Activated naive CD4-positive, alpha-beta T cell treated with anti-CD3 and anti-CD28 coated beads, Interleukin-2, amount 50 U/mL, for 24 hours (primary cell): ENCODE data around the gene NFATC3.

Source experiments
- H3K27ac Mint-ChIP-seq: one replicate; pipeline ENCODE4 v1.8.0; 2021; ENCODE audit warnings: mild to moderate bottlenecking, mixed read lengths
- H3K27me3 Mint-ChIP-seq: one replicate; pipeline ENCODE4 v1.8.0; 2021; ENCODE audit warnings: mixed read lengths
- H3K36me3 Mint-ChIP-seq: one replicate; pipeline ENCODE4 v1.8.0; 2021; ENCODE audit warnings: mixed read lengths
- H3K4me1 Mint-ChIP-seq: one replicate; pipeline ENCODE4 v1.8.0; 2021; ENCODE audit warnings: mixed read lengths
- H3K4me3 Mint-ChIP-seq: one replicate; pipeline ENCODE4 v1.8.0; 2021; ENCODE audit warnings: mild to moderate bottlenecking, mixed read lengths
- H3K9me3 Mint-ChIP-seq: one replicate; pipeline ENCODE4 v1.8.0; 2021; ENCODE audit warnings: mixed read lengths

The NFATC3 gene

DNA sequence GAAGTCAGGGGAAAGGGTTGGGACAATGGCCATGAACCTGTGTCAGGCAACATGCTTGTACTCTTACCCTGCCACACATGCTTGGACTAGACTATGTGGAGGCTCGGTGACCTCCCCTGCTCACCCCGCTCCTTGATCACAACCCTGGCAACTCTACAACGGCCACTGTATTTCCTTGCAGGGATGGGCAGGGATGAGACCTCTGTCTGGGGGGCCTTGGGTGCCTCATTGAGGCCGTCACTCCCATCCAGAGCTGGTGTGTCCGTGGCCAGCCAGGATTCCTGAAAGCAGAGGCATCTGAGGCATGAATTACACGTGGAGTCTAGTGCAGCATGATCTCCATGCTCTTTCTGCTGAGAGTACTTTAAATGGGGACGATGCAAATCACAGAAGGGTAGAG lies 161.0 kb downstream of the NFATC3 start:
- Mint-ChIP-seq H3K36me3 (no peaks in the 10 kb centered on the region), H3K27me3 (no peaks in the 10 kb centered on the region), H3K4me1 (peaks cover 28% of the 10 kb centered on the region), H3K27ac (no peak overlapping the region), H3K9me3 (no peaks in the 10 kb centered on the region), H3K4me3 (peak overlapping the region; percentile 99)

DNA sequence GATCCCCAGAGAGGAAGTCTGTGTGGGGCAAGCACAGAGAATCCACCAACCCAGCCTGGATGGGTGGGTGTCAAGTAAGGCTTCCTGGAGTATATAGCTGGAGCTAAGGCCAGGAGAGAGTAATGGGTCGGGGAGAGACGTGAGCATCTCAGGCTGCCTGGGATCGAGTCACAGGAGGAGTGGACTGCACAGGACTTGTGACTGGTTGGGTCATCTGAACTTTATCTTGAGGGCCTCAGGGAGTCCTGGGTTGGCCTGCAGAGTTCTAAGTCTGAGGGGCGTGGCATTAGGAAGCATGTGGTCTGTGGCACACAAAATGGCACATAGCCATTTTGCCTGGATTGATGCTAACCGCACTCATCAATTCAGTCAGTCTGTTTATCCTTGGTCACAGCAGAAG lies 161.5 kb downstream of the NFATC3 start:
- Mint-ChIP-seq H3K36me3 (no peaks in the 10 kb centered on the region), H3K4me3 (no peak overlapping the region), H3K27ac (no peak overlapping the region), H3K27me3 (no peaks in the 10 kb centered on the region), H3K4me1 (peaks cover 28% of the 10 kb centered on the region), H3K9me3 (no peaks in the 10 kb centered on the region)

DNA sequence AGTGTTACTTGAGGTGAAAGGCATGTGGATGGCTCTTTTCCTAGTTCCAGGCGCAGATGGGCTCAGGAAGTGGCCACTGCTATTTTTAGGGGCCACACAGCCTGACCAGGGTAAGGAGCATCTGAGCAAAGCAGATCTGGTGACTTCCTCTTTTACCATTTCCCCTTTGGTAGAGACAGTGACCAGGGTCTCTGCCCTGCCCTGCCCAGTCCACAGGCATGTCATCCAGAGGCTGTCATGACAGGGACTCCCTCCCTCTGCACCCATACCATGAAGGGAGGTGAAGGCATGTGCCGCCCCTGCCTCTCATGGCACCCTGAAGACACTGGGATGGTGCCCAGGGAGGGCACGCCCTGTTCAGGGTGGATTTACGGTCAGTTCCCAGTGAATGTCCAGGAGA lies 162.2 kb downstream of the NFATC3 start:
- Mint-ChIP-seq H3K4me1 (peaks cover 28% of the 10 kb centered on the region), H3K27ac (peak overlapping the region; percentile 62), H3K4me3 (no peak overlapping the region), H3K27me3 (no peaks in the 10 kb centered on the region), H3K9me3 (no peaks in the 10 kb centered on the region), H3K36me3 (peaks cover 2% of the 10 kb centered on the region)

DNA sequence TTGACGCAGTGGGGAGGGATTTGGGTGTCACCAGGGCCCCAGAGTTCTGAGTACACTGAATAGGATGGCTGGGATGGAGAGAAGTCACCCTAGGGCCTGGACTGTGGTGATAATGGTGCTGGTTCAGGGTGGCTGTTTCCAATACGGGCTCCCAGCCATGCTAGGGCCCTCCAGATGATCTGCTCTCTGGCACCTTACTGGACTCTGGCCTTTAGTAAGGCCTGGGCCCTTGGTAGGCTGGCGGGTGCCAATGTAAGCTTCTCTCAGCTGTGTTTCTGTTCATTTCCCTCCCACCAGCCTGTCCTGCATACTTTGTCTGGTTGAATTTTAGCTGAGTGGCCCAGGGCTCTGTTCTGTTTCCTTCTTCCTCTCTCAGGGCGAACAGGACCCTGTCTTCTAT lies 162.8 kb downstream of the NFATC3 start:
- no peaks in the 10 kb centered on the region for H3K27me3 Mint-ChIP-seq
- H3K36me3 Mint-ChIP-seq = peaks cover 2% of the 10 kb centered on the region
- H3K4me3 Mint-ChIP-seq = no peak overlapping the region
- H3K27ac Mint-ChIP-seq = peak overlapping the region; percentile 68
- peaks cover 28% of the 10 kb centered on the region for H3K4me1 Mint-ChIP-seq
- no peaks in the 10 kb centered on the region for H3K9me3 Mint-ChIP-seq

DNA sequence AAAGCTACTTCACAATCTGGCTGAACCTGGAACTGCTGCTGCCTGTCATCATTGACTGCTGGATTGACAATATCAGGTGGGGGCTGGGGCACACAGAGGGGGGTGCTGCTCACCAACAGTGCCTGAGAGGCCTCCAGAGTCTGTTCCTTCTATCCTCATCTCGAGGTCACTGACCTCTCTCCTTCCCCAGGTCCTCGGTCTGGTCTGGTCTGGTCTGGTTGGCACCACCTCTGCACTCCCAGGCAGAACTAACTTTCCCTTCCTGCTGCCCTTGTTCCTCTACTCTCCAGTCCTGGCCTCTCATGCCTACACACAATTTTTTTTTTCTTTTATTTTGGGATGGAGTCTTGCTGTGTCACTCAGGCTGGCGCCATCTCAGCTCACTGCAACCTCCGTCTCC lies 164.2 kb downstream of the NFATC3 start:
- Mint-ChIP-seq H3K4me1 (peaks cover 24% of the 10 kb centered on the region), H3K36me3 (peaks cover 2% of the 10 kb centered on the region), H3K27ac (peak overlapping the region; percentile 46), H3K4me3 (no peak overlapping the region), H3K27me3 (no peaks in the 10 kb centered on the region), H3K9me3 (no peaks in the 10 kb centered on the region)

DNA sequence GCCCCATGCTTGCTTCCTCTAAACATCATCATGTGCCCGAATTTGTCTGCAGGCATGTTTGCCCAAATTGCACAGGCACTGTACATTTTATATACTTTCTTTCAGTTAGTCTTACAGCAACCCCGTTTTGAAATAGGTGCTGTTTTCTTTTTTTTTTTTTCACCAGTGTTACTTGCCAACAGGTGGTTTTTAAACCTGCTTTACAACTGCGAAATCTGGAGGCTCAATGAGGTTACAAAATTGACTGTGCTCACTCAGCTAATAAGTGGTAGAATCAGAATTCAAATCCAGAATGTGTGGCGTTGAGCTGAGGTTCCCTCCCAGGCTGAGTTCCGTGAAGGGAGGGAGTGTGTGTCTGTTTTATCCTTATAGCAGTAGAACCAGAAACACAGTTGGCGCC lies 165.8 kb downstream of the NFATC3 start:
- no peak overlapping the region for H3K27ac Mint-ChIP-seq
- H3K4me1 Mint-ChIP-seq = peaks cover 12% of the 10 kb centered on the region

DNA sequence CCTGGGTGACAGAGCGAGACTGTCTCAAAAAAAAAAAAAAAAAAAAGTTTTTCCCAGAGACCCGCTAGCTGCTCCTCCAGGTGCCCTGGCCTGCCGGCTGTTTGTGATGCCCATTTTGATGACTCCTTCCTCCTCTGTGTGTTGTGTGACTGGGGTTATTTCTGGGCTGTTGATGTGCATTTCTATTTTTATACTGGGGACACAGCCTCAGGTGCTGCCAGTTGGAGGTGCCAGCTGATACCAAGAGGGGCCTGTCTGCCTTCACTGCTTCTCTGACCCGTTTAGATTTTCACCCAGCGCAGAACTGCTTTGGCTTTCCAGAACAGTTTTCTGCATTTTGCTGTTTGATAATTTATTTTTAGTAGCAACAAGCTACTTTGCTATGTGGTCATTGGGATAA lies 166.7 kb downstream of the NFATC3 start:
- H3K4me3 Mint-ChIP-seq = no peak overlapping the region
- no peaks in the 10 kb centered on the region for H3K27me3 Mint-ChIP-seq
- peaks cover 2% of the 10 kb centered on the region for H3K36me3 Mint-ChIP-seq
- H3K27ac Mint-ChIP-seq = no peak overlapping the region
- H3K9me3 Mint-ChIP-seq = no peaks in the 10 kb centered on the region
- H3K4me1 Mint-ChIP-seq = peaks cover 3% of the 10 kb centered on the region

More for the DNA sequence above, 165.8 kb downstream of the NFATC3 start:
- Mint-ChIP-seq H3K9me3 (no peaks in the 10 kb centered on the region), H3K36me3 (peaks cover 2% of the 10 kb centered on the region), H3K27me3 (no peaks in the 10 kb centered on the region), H3K4me3 (no peak overlapping the region)

DNA sequence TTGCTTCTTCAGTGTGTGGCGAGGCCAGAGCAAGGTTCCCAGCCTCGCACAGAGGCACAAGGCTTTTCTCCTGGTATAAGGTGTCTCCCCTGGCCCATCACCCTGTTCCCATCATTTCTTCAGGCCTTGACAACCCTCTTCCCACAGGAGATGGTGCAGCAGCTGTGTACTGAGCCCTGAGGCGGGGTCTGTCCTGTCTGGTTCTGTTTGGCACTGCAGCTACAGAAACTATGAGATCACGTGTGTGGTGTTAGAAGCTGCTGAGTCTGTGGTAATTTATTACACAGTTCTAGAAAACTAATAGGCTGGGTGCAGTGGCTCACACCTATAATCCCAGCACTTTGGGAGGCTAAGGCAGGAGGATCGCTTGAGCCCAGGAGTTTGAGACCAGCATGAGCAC lies 167.2 kb downstream of the NFATC3 start:
- Mint-ChIP-seq H3K9me3 (no peaks in the 10 kb centered on the region), H3K27ac (no peak overlapping the region), H3K27me3 (no peaks in the 10 kb centered on the region), H3K36me3 (peaks cover 2% of the 10 kb centered on the region), H3K4me1 (peaks cover 3% of the 10 kb centered on the region), H3K4me3 (no peak overlapping the region)

DNA sequence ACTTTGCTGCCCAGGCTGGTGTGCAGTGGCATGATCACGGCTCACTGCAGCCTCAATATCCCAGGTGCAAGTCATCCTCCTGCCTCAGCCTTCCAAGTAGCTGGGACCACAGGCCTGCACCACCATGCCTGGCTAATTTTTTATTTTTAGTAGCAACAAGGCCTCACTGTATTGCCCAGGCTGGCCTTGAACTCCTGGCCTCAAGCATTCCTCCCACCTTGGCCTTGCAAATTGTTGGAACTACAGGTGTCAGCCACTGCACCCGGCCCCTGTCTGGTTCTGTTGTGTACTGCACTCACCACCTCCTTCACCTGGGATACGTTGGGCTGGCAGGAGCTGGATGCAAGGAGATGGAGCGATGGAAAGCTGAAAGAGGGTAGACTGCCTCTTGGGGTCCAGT lies 168.6 kb downstream of the NFATC3 start:
- Mint-ChIP-seq H3K9me3 (no peaks in the 10 kb centered on the region), H3K4me3 (no peak overlapping the region), H3K27ac (no peak overlapping the region), H3K36me3 (peaks cover 2% of the 10 kb centered on the region), H3K27me3 (no peaks in the 10 kb centered on the region), H3K4me1 (peaks cover 10% of the 10 kb centered on the region)

DNA sequence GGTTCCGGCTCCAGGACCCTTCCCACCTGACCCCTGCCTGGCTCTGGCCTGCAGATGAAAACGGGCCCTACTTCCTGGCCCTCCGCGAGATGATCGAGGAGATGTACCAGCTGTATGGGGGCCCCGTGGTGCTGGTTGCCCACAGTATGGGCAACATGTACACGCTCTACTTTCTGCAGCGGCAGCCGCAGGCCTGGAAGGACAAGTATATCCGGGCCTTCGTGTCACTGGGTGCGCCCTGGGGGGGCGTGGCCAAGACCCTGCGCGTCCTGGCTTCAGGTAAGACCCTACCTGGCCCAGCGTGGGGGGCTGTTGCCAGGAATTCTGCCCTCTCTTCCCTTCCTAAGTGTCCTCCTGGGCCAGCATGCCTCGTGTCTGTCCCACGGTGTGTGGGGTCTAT lies 170.5 kb downstream of the NFATC3 start:
- Mint-ChIP-seq H3K27me3 (no peaks in the 10 kb centered on the region), H3K36me3 (peaks cover 2% of the 10 kb centered on the region), H3K4me1 (peaks cover 10% of the 10 kb centered on the region), H3K9me3 (no peaks in the 10 kb centered on the region), H3K4me3 (no peak overlapping the region), H3K27ac (no peak overlapping the region)

DNA sequence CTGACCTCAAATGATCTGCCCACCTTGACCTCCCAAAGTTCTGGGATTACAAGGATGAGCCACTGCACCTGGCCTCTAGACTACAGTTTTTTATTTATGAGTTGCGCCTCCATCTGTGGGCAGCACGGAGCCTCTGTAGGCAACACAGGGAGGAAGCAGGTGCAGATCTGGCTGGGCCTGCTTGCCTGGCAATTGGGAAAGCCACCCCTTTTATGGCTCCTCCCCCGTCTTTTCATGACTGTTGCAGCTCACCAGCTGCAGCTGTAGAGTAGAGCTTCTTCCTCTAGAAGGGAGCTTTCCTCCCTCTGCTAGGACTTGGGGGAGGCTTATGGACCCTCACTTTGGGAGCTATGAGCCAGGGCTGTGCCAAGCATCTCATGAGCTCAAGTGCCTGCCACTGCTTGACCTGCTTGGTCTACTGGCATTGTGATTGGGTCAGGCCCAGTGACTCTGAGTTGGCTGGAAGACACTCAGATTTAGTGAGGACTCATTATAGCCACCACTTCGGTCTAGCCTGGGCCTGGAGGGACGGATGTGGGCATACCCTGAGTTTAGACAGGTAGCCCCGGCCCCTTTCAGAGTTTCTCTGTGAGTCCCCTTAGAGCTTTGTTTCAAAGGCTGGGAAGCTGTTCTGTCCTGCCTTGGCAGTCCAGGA lies 172.2 kb downstream of the NFATC3 start:
- no peaks in the 10 kb centered on the region for H3K9me3 Mint-ChIP-seq
- peaks cover 18% of the 10 kb centered on the region for H3K4me1 Mint-ChIP-seq
- H3K27ac Mint-ChIP-seq = no peak overlapping the region
- no peaks in the 10 kb centered on the region for H3K36me3 Mint-ChIP-seq
- H3K4me3 Mint-ChIP-seq = no peak overlapping the region
- no peaks in the 10 kb centered on the region for H3K27me3 Mint-ChIP-seq

DNA sequence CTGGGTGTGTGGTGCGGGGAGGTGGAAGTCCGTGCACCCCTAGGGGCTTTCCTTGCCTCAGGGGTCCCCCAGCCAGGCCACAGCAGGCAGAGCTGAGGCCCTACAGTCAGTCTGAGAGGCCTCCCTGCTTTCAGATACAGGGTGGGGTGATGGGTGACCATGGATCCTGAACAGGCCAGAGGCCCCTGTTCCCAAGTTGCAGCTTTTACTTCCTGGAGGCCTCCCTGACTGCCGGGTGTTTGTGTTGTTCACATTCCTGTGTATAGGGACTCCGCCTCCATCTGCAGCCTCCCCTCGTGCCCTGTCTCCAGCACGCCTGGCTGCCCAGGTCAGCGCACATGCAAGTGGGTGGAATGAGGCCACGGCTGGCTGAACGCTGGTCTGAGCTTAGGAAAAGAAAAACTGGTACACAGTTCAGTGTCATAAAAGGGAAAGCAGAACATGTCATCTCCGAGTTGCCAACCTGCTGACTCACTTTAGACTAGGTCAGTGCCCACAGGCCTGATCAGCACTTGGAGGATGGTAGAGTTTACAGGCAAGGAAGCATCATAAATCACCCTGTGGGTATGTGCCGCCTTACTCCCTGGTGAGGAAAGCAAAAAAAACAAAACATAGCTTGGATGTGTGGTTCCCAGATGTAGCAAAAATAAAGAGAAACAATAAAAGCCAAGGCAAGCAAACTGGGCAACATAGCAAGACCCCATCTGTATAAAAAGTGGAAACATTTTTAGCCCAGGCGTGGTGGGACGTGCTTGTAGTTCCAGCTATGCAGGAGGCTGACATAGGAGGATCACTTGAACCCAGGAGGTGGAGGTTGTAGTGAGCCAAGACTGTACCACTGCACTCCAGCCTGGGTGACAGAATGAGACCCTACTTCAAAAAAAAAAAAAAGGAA lies 173.0 kb downstream of the NFATC3 start:
- H3K9me3 Mint-ChIP-seq = no peaks in the 10 kb centered on the region
- H3K4me1 Mint-ChIP-seq = peaks cover 21% of the 10 kb centered on the region
- no peak overlapping the region for H3K4me3 Mint-ChIP-seq
- H3K36me3 Mint-ChIP-seq = no peaks in the 10 kb centered on the region
- no peak overlapping the region for H3K27ac Mint-ChIP-seq
- no peaks in the 10 kb centered on the region for H3K27me3 Mint-ChIP-seq

DNA sequence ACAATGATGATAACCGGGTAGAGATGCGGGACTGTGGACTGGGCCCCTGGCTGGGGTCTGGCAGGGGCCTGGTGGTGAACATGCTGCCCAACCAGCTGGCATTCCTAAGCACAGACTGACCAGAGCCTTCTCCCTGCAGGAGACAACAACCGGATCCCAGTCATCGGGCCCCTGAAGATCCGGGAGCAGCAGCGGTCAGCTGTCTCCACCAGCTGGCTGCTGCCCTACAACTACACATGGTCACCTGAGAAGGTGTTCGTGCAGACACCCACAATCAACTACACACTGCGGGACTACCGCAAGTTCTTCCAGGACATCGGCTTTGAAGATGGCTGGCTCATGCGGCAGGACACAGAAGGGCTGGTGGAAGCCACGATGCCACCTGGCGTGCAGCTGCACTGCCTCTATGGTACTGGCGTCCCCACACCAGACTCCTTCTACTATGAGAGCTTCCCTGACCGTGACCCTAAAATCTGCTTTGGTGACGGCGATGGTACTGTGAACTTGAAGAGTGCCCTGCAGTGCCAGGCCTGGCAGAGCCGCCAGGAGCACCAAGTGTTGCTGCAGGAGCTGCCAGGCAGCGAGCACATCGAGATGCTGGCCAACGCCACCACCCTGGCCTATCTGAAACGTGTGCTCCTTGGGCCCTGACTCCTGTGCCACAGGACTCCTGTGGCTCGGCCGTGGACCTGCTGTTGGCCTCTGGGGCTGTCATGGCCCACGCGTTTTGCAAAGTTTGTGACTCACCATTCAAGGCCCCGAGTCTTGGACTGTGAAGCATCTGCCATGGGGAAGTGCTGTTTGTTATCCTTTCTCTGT lies 174.0 kb downstream of the NFATC3 start:
- no peaks in the 10 kb centered on the region for H3K9me3 Mint-ChIP-seq

DNA sequence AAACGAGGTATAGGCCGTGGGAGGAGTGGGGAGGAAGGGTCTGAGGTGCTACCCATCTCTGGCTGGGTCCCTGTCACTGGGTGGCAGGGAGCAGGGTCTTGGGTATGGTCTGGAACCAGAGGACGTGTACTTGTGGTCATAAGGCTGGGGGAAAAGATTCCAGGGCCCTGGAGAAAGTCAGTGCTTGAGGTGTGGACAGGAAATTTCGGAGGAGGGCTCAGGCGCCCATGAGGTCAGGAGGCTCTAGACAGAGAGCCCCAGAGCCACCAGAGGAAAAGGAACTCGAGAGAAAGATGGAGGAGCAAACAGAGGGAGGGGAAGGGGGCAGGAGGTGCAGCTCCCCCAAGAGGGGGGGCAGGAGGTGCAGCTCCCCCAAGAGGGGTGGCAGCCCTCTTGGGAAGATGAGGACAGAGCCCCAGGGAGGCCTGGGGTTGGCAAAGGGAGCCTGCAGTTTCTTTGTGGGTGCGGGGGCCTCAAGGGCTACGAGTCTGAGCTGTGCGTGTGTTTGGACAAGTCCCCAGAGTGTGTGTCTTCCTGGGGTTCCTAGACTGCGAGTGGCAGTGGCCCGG lies 178.5 kb downstream of the NFATC3 start:
- H3K4me1 Mint-ChIP-seq = peaks cover 48% of the 10 kb centered on the region
- H3K36me3 Mint-ChIP-seq = peaks cover 5% of the 10 kb centered on the region
- H3K4me3 Mint-ChIP-seq = peak overlapping the region; percentile 97
- H3K27me3 Mint-ChIP-seq = no peaks in the 10 kb centered on the region
- H3K27ac Mint-ChIP-seq = peak overlapping the region; percentile 99
- H3K9me3 Mint-ChIP-seq = no peaks in the 10 kb centered on the region

More for the DNA sequence above, 174.0 kb downstream of the NFATC3 start:
- peaks cover 30% of the 10 kb centered on the region for H3K4me1 Mint-ChIP-seq
- H3K27ac Mint-ChIP-seq = no peak overlapping the region
- H3K36me3 Mint-ChIP-seq = no peaks in the 10 kb centered on the region
- no peak overlapping the region for H3K4me3 Mint-ChIP-seq
- H3K27me3 Mint-ChIP-seq = no peaks in the 10 kb centered on the region
